ENCODE data around the gene CLEC2L.

DNA sequence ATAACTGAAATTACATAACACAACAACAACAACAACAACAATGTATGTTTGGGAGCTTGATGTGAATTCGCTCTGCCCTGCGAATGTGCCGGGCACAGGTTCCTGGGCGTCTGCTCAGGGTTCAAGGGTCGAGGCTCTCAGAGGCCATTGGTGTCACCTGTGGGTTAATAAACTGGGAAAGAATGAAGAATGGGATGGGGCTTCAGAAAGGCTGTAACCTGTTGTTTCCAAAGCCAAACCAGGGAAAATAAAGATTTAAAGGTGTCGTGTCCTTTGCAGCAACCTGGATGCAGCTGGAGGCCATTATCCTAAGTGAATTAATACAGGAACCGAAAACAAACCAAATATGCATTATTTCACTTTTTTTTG is 22.7 kb upstream of the CLEC2L start:
- TF ChIP-seq, protein P1, sequence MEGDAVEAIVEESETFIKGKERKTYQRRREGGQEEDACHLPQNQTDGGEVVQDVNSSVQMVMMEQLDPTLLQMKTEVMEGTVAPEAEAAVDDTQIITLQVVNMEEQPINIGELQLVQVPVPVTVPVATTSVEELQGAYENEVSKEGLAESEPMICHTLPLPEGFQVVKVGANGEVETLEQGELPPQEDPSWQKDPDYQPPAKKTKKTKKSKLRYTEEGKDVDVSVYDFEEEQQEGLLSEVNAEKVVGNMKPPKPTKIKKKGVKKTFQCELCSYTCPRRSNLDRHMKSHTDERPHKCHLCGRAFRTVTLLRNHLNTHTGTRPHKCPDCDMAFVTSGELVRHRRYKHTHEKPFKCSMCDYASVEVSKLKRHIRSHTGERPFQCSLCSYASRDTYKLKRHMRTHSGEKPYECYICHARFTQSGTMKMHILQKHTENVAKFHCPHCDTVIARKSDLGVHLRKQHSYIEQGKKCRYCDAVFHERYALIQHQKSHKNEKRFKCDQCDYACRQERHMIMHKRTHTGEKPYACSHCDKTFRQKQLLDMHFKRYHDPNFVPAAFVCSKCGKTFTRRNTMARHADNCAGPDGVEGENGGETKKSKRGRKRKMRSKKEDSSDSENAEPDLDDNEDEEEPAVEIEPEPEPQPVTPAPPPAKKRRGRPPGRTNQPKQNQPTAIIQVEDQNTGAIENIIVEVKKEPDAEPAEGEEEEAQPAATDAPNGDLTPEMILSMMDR (IDR thresholded peaks at IDR 0.05), result no peak
- TF ChIP-seq POLR2A (IDR thresholded peaks at IDR 0.05) (no peak), POLR2AphosphoS5 (IDR thresholded peaks at IDR 0.05) (no peak)

Measured in prostate gland (tissue), 2 donors.